A204.1 (cell line): ENCODE measurements around the gene AHCYL2.

Experiments
- FAIRE-seq: peaks from 2 replicates; lab custom pipeline; 2012; peaks lifted over from hg19 to GRCh38; lab: Jason Lieb, UNC

AHCYL2 gene

DNA sequence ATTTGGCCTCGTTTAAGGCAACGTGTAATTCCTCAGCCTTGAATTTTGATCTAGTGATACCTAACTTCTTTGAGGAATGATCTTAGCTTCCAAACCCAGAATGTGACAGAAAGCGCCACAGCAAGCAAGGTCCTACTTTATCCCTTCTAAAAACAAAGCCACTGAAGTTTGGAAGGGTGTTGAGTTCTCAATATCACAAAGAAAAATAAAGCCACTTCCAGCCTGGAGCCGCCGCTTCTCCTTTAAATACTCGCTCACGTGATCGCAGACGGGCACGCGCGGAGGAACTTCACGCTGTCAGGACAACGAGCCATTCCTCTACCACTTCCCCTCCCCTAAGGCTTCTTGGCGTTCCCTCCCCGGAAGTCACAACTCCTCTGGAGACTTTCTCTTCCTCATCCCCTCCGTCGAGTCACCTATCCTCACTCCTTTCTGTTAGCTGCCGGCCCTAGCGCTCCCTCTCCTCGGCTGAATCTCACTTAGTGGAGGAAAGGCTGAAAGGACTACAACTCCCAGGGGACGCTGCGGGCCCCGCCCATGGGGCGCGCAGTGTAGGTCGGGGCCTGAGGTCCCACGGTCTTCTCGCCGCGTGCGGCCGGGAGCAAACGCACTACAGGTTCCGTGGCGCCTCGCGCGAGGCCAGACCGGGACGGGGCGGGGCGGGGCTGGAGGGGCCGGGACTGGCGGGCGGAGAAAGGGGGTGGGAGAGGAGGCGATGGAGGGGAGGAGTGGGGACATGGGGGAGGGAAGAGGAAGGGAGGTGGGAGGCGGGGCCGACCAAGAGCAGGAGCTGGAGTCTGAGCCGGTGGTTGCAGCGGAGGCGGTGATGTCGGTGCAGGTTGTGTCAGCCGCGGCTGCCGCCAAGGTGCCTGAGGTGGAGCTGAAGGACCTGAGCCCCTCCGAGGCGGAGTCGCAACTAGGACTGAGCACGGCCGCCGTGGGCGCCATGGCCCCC lies at the start of gene AHCYL2:
AHCYL2 (plus strand) TSS at position 780 of the 955 bp plus-strand sequence.
- FAIRE-seq: peak; percentile 86

DNA sequence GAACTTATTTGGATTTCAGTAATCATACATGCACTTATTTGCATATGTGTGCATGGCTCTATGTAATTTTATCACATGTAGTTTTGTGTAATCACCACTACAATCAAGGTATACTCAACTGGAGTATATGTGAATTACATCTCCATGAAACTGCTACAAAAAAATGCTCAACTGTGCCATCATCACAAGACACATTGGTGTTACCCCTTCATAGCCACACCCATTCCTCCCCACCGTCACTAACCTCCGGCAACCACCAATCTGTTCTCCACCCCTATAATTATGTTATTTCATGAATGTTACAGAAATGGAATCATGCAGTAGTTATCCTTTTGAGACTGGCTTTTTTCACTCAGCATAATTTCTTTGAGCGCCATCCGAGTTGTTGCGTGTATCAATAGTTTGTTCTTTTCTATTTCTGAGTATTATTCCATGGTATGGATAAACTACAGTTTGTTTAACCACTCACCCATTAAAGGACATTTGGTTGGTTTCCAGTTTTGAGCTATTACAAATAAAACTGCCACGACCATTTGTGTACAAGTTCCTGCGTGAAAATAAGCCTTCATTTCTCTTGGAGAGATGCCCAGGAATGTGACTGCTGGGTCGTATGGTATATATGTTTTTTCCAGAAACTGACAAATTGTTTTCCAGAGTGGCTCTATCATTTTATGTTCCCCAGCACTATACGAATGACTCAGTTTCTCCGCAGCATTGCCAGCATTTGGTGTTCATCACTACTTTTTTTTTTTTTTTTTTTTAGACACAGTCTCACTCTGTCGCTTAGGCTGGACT lies 47.7 kb upstream of the AHCYL2 start:
- FAIRE-seq: no peak

DNA sequence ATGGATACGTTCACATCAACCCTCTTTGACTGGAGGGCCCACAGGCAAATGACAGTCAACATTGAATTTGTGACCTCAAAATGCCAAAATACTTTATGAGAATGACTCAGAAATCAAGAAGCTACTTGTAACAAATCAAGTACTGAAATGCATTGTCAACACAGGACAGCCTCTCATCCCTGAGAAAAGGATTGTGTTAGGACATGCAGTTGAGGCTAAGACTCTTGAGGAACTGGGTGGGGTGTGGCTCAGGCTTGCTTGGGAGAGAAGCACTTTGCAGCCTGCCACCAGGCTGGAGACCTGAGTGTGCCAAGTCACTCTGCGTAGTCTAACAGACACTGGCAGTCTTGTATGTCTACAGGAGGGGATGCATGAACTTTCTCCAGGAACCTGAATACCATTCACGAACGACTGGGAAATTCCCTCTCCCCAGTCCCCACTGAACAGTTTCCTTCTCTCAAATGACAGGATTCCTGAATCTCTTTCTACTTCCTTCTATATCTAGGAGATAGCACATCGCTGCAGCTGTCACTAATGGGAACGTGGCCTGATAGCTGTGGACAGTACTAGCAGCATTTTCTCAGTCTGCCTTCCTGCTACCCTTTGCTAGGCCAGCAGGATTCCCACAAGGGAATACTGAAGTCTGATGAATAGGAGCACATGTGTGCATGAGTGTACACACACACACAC lies 39.7 kb upstream of the AHCYL2 start:
- no peak for FAIRE-seq

DNA sequence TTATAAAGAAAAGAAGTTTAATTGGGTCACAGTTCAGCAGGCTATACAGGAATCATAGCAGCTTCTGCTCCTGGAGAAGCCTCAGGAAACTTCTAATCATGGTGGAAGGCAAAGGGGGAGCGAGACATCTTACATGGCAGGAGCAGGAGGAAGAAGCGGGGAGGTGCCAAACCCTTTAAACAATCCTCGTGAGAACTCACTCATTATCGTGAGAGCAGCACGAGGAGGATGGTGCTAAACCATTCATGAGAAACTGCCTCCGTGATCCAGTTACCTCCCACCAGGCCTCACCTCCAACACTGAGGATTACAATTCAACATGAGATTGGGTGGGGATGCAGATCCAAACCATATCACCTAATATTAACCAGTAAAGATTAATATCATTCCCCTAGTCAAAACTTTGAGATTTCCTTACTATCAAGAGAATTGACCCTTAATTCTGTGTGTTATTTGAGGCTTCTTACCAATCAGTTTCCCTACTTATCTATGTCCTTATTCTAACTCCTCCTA lies 38.0 kb upstream of the AHCYL2 start:
- no peak for FAIRE-seq

DNA sequence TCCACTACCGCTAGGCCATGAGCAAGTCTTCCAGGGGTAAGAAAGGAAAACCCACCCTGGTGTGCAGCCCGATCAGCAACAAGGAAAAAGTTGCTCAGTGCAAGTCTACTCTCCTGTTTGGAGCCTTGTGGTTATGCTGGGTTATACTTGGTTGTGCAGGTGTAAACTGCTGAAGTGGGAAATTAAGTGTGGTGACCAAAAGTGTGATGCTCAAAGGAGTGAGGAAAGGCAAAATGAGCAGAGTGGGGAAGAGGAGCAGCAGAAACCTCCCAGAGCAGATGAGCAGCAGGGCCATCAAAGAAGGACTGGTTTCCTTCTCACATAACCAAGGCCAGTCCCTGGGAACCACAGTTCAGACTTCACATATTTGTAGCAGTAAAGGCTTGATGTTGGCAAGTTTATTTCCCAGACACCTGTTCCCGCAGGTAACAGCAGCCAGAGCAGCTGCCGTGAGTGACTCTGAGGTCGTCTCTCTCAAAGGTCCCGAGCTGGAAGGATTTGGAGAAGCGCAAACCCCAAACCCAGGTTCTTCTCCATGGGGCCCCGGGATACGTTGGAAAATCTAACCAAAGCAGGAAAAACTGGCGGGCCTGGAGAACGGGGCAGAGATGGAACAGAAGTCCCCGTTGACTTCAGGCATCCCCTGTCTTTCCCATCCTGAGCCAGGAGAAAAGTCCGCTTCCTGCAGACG lies 37.0 kb upstream of the AHCYL2 start:
- FAIRE-seq: no peak

DNA sequence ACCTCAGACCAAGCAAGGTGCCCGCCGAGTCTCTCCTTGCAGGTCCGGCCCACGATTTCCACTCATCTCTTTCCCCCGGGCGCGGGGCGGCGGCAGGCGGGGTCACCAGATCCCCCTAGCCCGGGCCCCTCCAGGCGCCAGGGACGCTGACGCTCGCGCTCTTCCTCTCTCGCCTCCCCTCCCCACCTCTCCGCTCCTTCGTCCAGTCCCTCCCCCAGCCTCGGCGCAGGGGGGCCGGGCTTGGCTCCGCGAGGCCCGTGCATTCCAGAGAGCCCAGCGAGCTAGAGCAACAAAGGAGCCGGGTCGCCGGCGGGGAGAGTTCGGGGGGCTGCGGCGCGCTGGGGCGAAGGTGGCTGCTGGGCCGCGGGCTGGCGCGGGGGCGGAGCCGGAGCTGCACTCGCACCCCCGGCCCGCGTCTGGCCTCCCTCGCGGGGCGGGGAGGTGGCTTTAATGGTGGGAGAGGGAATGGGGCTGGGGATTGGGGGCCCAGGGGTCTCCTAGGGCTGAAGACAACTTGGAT lies 36.4 kb upstream of the AHCYL2 start, which contains the start of gene SMO:
SMO (plus strand) TSS at position 262 of the 520 bp plus-strand sequence. CDS start 519 bp downstream, outside the sequence.
- no peak for FAIRE-seq

DNA sequence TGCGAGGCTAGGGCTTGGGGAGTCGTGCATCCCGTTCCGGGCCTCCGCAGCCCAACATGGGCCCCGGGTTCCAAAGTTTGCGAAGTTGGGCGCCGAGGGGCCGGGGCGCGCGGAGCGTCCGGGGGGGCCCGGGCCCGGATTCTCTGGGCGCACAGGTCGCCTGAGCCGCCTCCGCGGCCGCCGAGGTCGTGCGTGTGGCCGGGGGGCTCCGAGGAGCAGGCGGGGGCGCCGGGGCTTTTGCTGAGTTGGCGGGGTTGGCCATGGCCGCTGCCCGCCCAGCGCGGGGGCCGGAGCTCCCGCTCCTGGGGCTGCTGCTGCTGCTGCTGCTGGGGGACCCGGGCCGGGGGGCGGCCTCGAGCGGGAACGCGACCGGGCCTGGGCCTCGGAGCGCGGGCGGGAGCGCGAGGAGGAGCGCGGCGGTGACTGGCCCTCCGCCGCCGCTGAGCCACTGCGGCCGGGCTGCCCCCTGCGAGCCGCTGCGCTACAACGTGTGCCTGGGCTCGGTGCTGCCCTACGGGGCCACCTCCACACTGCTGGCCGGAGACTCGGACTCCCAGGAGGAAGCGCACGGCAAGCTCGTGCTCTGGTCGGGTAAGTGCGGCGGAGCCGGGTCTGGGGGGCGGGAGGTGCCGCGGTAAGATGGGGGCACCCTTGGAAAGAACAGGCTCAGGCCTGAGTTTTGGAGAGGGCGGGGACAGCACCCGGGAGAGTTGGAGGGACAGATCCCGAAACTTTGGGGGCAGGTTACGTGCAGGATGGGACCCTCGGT lies 35.8 kb upstream of the AHCYL2 start:
- FAIRE-seq: no peak

DNA sequence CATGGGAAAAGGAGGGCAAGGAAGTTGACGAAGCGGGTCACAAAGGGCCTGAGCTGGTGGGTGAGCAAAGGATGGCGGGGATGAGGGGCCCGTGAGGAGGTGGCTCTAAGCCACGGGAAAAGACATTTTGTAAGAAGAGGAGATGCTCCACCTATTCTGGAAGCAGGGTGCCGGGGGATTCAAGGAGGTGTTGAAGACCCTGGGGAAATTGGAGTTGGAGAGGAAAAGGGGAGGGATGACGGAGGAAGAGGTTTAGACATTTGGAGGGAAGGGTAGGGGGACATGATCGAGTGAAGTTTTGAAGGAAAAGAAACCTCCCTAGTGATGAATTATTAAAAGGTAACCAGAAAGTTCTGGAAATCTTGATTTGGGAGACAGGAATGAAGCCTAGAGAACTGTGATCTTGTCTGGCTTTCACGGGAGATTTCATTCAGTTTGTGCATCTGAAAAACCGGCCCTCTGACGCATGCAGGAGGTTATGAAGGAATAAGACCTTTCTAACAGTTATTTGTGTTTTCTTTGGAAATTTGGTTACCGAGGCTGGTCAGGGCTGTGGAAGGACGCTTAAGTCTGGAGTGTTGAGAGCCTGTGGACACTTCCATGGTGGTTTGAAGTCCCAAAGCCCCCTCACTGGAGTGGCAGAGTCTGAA lies 35.0 kb upstream of the AHCYL2 start:
- FAIRE-seq: no peak

DNA sequence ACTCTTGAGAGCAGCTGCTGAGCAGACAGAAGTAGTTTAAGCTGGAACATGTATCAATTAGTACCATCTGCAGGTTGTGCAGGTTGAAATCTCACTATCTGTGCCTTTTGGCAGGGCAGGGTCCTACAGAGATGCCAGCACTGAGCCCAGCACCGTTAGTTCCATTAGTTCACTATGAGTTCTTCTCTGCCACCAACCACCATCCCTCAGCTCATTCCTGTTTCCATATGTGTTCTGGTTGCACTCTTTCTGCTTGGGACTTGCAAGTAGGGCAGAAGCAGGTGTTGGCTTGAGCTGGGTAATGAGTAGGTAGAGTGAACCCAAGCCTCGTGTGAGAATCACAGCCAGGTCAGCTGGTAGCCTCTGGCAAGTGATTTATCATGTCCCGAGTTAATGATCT lies 33.6 kb upstream of the AHCYL2 start:
- no peak for FAIRE-seq

DNA sequence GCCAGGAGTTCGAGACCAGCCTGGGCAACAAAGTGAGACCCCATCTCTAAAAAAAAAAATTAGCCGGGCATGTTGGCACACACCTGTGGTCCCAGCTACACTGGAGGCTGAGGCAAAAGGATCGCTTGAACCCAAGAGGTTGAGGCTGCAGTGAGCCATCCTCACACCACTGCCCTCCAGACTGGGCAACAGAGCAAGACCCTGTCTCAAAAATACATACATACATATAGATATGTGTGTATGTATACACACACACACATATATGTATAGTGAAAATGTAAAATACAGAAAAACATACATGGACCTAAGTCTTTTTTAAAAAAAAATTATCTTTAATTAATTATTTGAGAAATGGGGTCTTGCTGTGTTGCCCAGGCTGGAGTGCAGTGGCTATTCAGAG lies 30.9 kb upstream of the AHCYL2 start:
- no peak for FAIRE-seq

DNA sequence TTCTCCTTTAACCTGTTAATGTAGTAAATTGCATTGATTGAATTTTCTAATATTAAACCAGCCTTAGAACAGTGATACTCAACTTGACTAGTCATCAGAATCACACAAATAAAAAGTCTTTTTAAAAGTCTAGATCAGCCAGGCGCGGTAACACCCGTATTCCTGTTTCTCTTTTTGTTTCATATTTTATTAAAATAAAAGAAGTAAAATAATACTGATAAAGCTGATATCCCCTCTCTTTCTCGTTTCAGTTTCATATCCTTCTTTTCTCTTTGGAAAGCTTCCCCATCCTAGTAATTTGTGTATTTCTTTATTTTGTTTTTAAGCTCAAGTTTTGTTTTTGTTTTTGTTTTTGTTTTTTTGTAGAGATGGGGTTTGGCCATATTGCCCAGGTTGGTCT lies 27.1 kb upstream of the AHCYL2 start:
- peak; percentile 35 for FAIRE-seq

DNA sequence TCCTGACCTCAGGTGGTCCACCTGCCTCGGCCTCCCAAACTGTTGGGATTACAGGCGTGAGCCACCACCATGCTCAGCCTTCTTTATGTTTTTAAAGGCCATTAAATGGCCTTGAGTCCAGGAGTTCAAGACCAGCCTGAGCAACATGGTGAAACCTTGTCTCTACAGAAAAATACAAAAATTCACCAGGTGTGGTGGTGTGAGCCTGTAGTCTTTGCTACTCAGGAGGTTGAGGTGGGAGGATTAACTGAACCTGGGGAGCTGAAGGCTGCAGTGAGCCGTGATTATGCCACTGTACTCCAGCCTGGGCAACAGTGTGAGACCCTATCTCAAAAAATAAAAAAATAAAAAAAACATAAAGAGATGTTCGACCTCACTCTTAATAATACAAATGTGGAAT lies 25.4 kb upstream of the AHCYL2 start:
- FAIRE-seq: no peak

DNA sequence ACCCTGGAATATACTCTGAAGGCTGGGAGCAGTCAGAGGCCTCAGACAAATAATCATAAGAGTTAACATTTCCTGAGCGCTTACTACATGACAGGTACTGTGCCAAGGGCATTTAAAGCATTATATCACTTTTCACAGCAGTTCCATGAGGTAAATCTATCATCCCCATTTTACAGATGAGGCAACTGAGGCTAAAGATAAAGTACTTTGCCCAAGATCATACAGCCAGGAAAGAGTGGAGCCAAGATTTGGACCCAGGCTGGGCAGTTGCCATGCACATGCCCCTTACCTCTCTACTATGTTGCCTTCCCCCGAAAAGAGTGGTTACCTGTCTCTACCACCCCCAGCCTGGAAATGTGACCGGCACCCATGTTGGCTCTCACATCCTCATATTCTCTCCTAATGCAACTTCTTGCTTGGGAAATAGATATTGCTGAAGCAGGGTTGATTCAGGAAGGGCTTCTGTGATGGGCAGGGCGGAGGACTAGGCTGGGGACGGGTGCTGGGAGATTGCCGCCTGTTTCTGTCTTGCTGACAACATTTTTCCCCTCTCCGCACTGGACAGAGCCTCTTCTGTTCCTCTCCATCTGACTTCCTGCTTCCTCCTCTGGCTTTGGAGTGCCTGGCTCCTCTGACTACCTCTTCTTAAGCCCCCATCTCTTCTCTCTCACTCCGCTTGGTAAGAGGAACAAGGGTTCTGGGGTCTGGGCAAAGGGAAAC lies 22.6 kb upstream of the AHCYL2 start:
- no peak for FAIRE-seq

DNA sequence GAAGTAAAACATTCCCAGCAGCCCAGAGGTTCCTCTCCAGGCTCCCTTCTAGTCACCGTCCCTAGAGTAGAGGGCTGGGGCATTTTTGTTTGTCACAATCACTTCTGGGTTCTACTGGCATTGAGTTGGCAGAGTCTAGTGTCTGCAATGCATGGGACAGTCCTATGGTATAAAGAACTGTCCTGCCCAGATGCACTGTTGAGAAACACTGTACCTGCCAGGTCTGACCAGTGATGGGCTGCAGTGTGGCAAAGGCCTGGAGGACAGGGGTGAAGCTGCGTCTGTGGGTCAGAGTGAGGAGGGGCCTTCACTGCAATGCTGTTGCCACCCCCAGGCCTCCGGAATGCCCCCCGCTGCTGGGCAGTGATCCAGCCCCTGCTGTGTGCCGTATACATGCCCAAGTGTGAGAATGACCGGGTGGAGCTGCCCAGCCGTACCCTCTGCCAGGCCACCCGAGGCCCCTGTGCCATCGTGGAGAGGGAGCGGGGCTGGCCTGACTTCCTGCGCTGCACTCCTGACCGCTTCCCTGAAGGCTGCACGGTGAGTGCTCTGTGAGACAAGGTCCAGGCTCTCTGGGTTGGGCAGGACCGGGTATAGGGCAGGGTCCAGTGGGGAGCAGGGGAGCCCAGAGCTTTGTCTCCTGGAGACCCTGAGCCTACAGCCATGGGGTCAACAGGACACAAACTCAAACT lies 21.6 kb upstream of the AHCYL2 start:
- no peak for FAIRE-seq

DNA sequence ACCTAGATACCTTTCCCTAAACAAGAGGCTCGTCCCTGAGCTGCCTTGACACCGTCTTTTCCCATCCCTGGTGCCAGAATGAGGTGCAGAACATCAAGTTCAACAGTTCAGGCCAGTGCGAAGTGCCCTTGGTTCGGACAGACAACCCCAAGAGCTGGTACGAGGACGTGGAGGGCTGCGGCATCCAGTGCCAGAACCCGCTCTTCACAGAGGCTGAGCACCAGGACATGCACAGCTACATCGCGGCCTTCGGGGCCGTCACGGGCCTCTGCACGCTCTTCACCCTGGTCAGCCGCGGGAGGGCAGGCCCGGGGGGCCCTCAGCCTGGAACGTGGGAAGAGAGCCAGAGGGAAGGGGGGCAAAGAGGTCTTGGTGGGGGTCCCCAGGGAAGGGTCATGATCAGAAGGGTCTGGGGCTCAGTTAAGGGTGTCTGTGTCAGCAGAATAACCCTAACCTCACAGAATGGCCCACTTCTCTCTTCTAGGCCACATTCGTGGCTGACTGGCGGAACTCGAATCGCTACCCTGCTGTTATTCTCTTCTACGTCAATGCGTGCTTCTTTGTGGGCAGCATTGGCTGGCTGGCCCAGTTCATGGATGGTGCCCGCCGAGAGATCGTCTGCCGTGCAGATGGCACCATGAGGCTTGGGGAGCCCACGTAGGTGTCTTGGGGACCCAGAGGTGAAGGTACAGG lies 19.6 kb upstream of the AHCYL2 start:
- no peak for FAIRE-seq

DNA sequence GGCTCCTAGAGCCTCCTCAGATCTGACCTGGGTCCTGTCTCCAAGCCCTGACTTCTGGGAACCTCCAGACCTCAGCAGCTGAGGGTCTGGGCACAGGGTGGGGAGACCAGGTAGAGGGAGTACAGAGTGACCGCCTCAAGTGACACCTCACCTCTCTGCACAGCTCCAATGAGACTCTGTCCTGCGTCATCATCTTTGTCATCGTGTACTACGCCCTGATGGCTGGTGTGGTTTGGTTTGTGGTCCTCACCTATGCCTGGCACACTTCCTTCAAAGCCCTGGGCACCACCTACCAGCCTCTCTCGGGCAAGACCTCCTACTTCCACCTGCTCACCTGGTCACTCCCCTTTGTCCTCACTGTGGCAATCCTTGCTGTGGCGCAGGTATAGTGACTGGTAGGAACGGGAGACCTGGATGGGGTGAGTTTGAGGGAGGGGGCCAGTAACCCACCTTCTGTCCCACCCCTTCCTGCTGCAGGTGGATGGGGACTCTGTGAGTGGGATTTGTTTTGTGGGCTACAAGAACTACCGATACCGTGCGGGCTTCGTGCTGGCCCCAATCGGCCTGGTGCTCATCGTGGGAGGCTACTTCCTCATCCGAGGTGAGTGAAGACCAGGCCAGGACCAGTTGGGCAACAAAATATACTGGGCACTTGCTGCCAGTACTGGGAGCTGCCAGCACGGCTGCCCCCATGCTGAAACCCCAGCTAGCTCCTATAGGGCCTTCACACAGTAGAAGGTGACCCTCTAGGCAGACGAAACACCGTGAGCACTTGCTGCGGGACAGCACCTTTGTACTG lies 18.6 kb upstream of the AHCYL2 start:
- no peak for FAIRE-seq

DNA sequence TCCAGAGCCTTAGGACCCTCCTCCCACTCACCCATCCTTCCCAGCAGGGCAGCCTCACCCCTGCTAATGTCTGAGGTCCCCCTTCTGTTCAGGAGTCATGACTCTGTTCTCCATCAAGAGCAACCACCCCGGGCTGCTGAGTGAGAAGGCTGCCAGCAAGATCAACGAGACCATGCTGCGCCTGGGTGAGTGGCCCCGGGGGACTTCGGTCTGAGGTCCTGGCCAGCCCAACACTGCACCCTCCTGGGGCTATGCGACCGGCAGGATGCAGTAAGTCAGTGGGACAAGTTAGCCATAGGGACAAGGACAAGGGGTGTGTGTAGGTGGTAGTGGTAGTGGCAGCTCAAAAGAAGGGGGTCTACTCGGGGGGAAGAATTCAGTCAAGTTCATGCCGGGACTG lies 16.2 kb upstream of the AHCYL2 start:
- FAIRE-seq: no peak
